ENCODE data around the gene ADAR. TPM values are rescaled to one million over a fixed set of nuclear protein-coding genes. Genes with fewer than 3 reads are reported as not detected.

The ADAR gene
- total RNA-seq, 1 donor from 2014 or later, result 128 TPM

DNA sequence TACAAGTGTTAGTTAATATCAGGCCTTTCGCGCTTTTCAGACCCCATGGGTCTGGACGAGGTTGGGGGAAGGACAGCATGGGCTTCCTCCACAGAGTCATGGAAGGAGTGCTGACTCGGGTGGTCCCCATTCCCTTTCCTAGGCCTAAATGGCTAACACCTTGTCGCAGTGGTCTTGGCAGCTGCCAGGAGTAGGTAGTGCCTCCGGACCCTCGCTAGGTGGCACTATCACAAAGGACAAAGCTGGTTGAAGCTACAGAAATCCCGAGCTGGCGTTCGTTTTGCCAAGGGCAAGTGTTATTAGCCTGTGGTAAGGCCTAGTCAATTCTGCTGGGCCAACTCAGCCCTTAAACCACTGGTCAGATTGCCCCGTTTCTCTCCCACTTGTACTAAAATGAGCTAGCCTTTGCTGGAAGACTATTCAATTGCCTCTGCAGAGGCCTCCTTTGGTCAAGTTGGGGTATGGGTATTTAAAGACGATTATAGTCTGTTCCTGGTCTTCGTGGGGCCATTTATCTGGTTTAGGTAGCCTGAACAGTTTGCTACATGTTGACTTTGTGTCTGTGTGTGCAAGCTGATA, 48.4 kb downstream of the ADAR start:
- Histone ChIP-seq H3K27ac (no peak overlapping the region), H3K4me2 (peak overlapping the region; percentile 56), H4K20me1 (ENCODE audit: low read depth) (peaks cover 32% of the 10 kb centered on the region), H3K36me3 (peaks cover 7% of the 10 kb centered on the region), H3F3A (ENCODE audit: low read depth) (peaks cover 12% of the 10 kb centered on the region), H3K4me1 (peaks cover 14% of the 10 kb centered on the region), H3K4me3 (peak overlapping the region; percentile 100), H3K9me3 (ENCODE audit: low read depth) (no peaks in the 10 kb centered on the region), H2AFZ (replicated peaks) (peak overlapping the region; percentile 62), H3K27me3 (no peaks in the 10 kb centered on the region), H3K9ac (no peak overlapping the region), H3K79me2 (ENCODE audit: low read depth) (peaks cover 33% of the 10 kb centered on the region)
- Mint-ChIP-seq H3K36me3 (peaks cover 14% of the 10 kb centered on the region), H3K9me3 (no peaks in the 10 kb centered on the region), H3K27me3 (ENCODE audit: insufficient read depth, low read depth) (peaks cover 4% of the 10 kb centered on the region), H3K4me1 (peaks cover 42% of the 10 kb centered on the region), H3K27ac (peak overlapping the region; percentile 81), H3K4me3 (peak overlapping the region; percentile 87)
- TF ChIP-seq EZH2phosphoT487 (IDR thresholded peaks at IDR 0.05), result no peak
- TF ChIP-seq, protein P1, sequence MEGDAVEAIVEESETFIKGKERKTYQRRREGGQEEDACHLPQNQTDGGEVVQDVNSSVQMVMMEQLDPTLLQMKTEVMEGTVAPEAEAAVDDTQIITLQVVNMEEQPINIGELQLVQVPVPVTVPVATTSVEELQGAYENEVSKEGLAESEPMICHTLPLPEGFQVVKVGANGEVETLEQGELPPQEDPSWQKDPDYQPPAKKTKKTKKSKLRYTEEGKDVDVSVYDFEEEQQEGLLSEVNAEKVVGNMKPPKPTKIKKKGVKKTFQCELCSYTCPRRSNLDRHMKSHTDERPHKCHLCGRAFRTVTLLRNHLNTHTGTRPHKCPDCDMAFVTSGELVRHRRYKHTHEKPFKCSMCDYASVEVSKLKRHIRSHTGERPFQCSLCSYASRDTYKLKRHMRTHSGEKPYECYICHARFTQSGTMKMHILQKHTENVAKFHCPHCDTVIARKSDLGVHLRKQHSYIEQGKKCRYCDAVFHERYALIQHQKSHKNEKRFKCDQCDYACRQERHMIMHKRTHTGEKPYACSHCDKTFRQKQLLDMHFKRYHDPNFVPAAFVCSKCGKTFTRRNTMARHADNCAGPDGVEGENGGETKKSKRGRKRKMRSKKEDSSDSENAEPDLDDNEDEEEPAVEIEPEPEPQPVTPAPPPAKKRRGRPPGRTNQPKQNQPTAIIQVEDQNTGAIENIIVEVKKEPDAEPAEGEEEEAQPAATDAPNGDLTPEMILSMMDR (IDR thresholded peaks at IDR 0.05), result peak; percentile 84
- DNase-seq (ENCODE audit: low spot score), result peak; percentile 93

DNA sequence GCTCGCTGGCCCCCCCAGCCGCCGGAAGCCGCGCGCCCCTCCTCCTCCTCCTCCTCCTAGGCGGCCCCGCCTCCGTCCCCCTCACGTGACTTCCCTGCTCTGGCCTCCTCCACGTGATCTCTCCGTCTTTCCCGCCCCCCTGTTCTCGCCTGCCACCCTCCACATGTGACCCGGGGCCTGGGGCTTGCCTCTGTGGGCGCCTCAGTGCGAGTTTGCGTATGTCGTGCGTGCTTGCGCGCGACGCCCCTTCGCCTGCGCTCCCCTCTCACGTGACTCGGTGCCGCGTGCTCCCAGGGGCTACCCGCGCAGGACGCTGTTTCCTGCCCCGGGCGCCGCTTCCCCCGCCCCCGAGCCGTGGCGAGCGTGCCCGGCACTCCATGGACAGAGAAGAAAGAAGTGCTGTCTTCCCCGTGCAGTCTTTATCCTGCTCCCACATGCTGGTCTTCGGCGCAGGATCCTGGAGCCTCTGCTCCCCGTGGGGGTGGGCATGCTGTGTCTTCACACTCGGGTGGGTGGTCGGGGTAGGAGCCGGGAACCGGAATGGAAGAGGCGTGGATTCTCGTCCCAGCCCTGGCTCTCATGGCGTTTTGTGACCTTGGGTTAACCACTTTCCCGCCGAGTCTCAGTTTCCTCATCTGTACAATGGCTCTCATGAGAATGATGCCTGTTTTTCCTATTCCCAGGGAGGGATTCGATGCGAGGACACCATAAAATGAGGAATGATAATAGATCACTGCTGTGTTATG, 49.1 kb downstream of the ADAR start:
- Histone ChIP-seq H3K27ac (no peak overlapping the region), H2AFZ (replicated peaks) (peak overlapping the region; percentile 62), H3F3A (ENCODE audit: low read depth) (peaks cover 12% of the 10 kb centered on the region), H3K27me3 (no peaks in the 10 kb centered on the region), H3K9me3 (ENCODE audit: low read depth) (no peaks in the 10 kb centered on the region), H3K4me2 (peak overlapping the region; percentile 56), H3K36me3 (peaks cover 14% of the 10 kb centered on the region), H3K4me1 (peaks cover 14% of the 10 kb centered on the region), H4K20me1 (ENCODE audit: low read depth) (peaks cover 32% of the 10 kb centered on the region), H3K79me2 (ENCODE audit: low read depth) (peaks cover 33% of the 10 kb centered on the region), H3K4me3 (peak overlapping the region; percentile 100), H3K9ac (no peak overlapping the region)
- peak overlapping the region; percentile 87 for H3K4me3 Mint-ChIP-seq
- peak overlapping the region; percentile 81 for H3K27ac Mint-ChIP-seq
- peaks cover 18% of the 10 kb centered on the region for H3K36me3 Mint-ChIP-seq
- H3K4me1 Mint-ChIP-seq, result peaks cover 42% of the 10 kb centered on the region
- no peaks in the 10 kb centered on the region for H3K9me3 Mint-ChIP-seq
- peaks cover 4% of the 10 kb centered on the region for H3K27me3 Mint-ChIP-seq (ENCODE audit: insufficient read depth, low read depth)
- peak; percentile 98 for DNase-seq (ENCODE audit: low spot score)
- no peak for TF ChIP-seq EZH2phosphoT487 (IDR thresholded peaks at IDR 0.05)
- peak; percentile 41 for TF ChIP-seq EZH2 (IDR thresholded peaks at IDR 0.05)

DNA sequence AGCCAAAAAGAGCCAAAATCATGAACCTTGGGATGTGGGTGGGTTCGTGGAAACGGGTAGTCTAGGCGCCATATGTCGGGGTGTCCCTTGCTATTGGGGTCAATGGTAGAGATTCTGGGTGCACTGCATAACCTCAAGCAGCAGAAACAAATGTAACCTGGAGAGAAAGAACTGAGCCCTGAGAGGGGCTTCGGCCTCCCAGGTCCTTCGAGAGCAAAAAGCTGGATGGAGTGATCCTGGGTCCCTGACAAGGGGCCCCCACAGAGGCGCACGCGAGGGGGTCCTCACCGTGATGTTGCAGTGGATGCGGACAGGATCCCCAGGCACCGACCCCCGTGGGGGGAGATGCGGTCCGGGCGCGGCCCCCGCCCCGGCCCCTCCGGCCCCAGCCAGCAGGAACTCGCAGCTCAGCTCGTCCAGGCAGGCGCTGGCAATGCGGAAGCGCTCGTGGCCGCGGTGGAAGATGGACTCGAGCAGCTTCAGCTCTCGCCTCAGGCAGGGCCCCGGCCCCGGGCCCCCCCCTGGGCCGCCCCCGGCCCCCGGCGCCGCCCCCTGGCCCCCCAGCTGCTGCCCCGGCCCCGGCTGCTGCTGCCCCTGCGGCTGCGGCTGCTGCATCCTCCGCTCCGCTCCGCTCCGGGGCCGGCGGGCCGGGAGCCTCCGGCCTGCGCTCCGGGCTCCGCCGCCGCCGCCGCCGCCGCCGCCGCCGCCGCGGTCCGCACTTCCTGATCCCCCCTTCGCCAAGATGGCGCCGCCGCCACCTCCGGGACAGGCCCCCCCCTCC, 49.9 kb downstream of the ADAR start, which contains the start of gene UBE2Q1:
Gene UBE2Q1 (minus strand): TSS at position 724 of the 781 bp plus-strand sequence. CDS start 109 bp downstream, at position 615.
- peaks cover 32% of the 10 kb centered on the region for H4K20me1 ChIP-seq (ENCODE audit: low read depth)
- H3K4me1 Mint-ChIP-seq, result peaks cover 42% of the 10 kb centered on the region
- H3K4me2 ChIP-seq, result peak within 1 kb of the TSS; percentile 100
- peak within 1 kb of the TSS; percentile 48 for H3K27ac ChIP-seq
- peaks cover 33% of the 10 kb centered on the region for H3K79me2 ChIP-seq (ENCODE audit: low read depth)
- H3K4me3 Mint-ChIP-seq, result peak within 1 kb of the TSS; percentile 94
- TF ChIP-seq EZH2phosphoT487 (IDR thresholded peaks at IDR 0.05) (no peak), EZH2 (IDR thresholded peaks at IDR 0.05) (no peak)
- TF ChIP-seq, protein P1 (IDR thresholded peaks at IDR 0.05), result no peak
- peak within 1 kb of the TSS; percentile 95 for H3K27ac Mint-ChIP-seq
- H2AFZ ChIP-seq (replicated peaks), result peak within 1 kb of the TSS; percentile 62
- peak within 1 kb of the TSS; percentile 86 for H3K9ac ChIP-seq
- H3K9me3 ChIP-seq (ENCODE audit: low read depth), result no peaks in the 10 kb centered on the region
- H3K4me1 ChIP-seq, result peaks cover 14% of the 10 kb centered on the region
- DNase-seq (ENCODE audit: low spot score), result no peak
- peak within 1 kb of the TSS; percentile 100 for H3K4me3 ChIP-seq
- H3K9me3 Mint-ChIP-seq, result no peaks in the 10 kb centered on the region
- peaks cover 16% of the 10 kb centered on the region for H3K36me3 ChIP-seq
- H3K27me3 Mint-ChIP-seq (ENCODE audit: insufficient read depth, low read depth), result peaks cover 4% of the 10 kb centered on the region
- H3K36me3 Mint-ChIP-seq, result peaks cover 20% of the 10 kb centered on the region
- no peaks in the 10 kb centered on the region for H3K27me3 ChIP-seq
- H3F3A ChIP-seq (ENCODE audit: low read depth), result peaks cover 12% of the 10 kb centered on the region
